Right lobe of liver (tissue), 6 donors: ENCODE measurements around the gene CRIM1. TPM values are rescaled to one million over a fixed set of nuclear protein-coding genes. Genes with fewer than 3 reads are reported as not detected.

ENCODE experiments used
- ATAC-seq, 4 donors: fragments of 200-7000 bp; cut with Tn5 transposase; one replicate each; pipeline ENCODE4 v1.9.1; 2020; ENCODE audit warnings: mild to moderate bottlenecking in 4 of 4, moderate library complexity in 4 of 4
- DNase-seq, 3 donors: peaks; one replicate each; pipeline ENCODE4 v3.0.0-alpha.2; 2020
- H3K27ac ChIP-seq, 3 donors: fragments of 200-600 bp; one replicate each; pipeline ENCODE4 v1.8.0; 2022
- H3K27me3 ChIP-seq, 2 donors: fragments of 200-600 bp; one replicate each; pipeline ENCODE4 v1.8.0; 2022
- H3K36me3 ChIP-seq, 4 donors: fragments of 200-600 bp; sonication (generic) in 1 of 4; one replicate each; pipeline versions ENCODE4 v1.5.1 to v1.8.0; 2017 to 2022; ENCODE audit warnings: control low read depth in 1 of 4
- H3K4me1 ChIP-seq, 4 donors: fragments of 200-600 bp; sonication (generic) in 1 of 4; one replicate each; pipeline versions ENCODE4 v1.5.1 to v1.8.0; 2017 to 2022; ENCODE audit warnings: control low read depth in 1 of 4
- H3K4me3 ChIP-seq, 3 donors: fragments of 200-600 bp; one replicate each; pipeline ENCODE4 v1.8.0; 2022
- H3K9me3 ChIP-seq, 4 donors: fragments of 200-600 bp; sonication (generic) in 1 of 4; one replicate each; pipeline versions ENCODE4 v1.5.1 to v1.8.0; 2017 to 2022; ENCODE audit warnings: control low read depth in 1 of 4
- CTCF ChIP-seq, 4 donors: fragments of 200-600 bp in 3 of 4; fragments of 450-650 bp in 1 of 4; IDR thresholded peaks; one replicate each; pipeline versions ENCODE4 v1.5.1 to v1.8.0; 2016 to 2022; ENCODE audit warnings: antibody characterized with exemption in 4 of 4, mild to moderate bottlenecking in 2 of 4
- POLR2A ChIP-seq: fragments of 450-650 bp; IDR thresholded peaks from one replicate; pipeline ENCODE4 v1.6.1; 2017; ENCODE audit warnings: antibody characterized with exemption, mild to moderate bottlenecking
- WGBS: methylation state at CpG from one replicate; pipeline ENCODE4 v1.1.6; 2018; ENCODE audit warnings: low coverage, low lambda C conversion rate; ENCODE audit not compliant: insufficient coverage; ENCODE audit errors: missing lambda C conversion rate; 5-methylcytosine and 5-hydroxymethylcytosine counted together
- intact Hi-C, 2 donors: fragments of 100-400 bp; cut with DNase I; formaldehyde crosslinking; loops; one replicate each; pipeline versions ENCODE4 v1.11.2 to v1.14.1; 2022
- total RNA-seq, 6 experiments: library from RNA; depleted of rRNA in 2 of 6; stranded (reverse); fragments of >200 nt in 2 of 6; fragmentation: NEBNext Ultra II Directional in 3 of 6; extraction: Animal tissue kit (Norgen Biotek cat#: 25700) in 3 of 6; gene quantifications; one replicate each; pipeline versions ENCODE4 v1.1.0 to v1.2.4, GENCODE V29; 2016 to 2023
- donor health status: DM: no; HTN: yes; CAD: no.
- donor health status: DM: no; HTN: no; CAD: no.
- donor health status: DM: no; HTN: no; CAD: no.
- donor health status: DM: no; HTN: yes; CAD: no.
- donor health status: DM: no; HTN: yes; CAD: no.

The CRIM1 gene
- total RNA-seq, 6 experiments from 2014 or later: 4.2 to 30.5 (median 16.7) TPM

- Histone ChIP-seq H3K27me3 (no peaks in the 10 kb centered on the region), H3K36me3 (no peaks in the 10 kb centered on the region), H3K4me3 (peak within 1 kb of the TSS; percentile 77 to 100 (median 100)), H3K4me1 (peaks cover 0 to 18% (median 2%) of the 10 kb centered on the region in 4 donors), H3K9me3 (no peaks in the 10 kb centered on the region), H3K27ac (peak within 1 kb of the TSS; percentile 87 to 93 (median 93))
- ATAC-seq: peak; percentile 98 to 99 (median 98)
- DNase-seq: peak; percentile 78 to 85 (median 81)
- under 1% methylated on average over 25 of the region's 81 CpGs for WGBS
- intact Hi-C loops: no loop called here
- TF ChIP-seq POLR2A (peak; percentile 41), CTCF (IDR thresholded peaks at IDR 0.05) (no peak)
These were observed 242.2 kb downstream of the CRIM1 start, which contains the start of gene FEZ2 for GRCh38 chr2:36597532-36598377. FEZ2 (minus strand) TSS chr2:36598168; CDS start chr2:36598142, 26 bp downstream.

Other genes starting within 250 kb of the CRIM1 start
- 10 to 100 TPM; 11.1 to 22.2 (median 18.7) TPM for gene FEZ2, start 242.4 kb downstream of the CRIM1 start, total RNA-seq